ENCODE data around the gene SULF2. TPM values are rescaled to one million over a fixed set of nuclear protein-coding genes. Genes with fewer than 3 reads are reported as not detected.

Gene SULF2
- total and polyA plus RNA-seq, 2 donors (not counting 1 experiment from before 2014, with no cell fraction given): 1.2 to 1.7 TPM

DNA sequence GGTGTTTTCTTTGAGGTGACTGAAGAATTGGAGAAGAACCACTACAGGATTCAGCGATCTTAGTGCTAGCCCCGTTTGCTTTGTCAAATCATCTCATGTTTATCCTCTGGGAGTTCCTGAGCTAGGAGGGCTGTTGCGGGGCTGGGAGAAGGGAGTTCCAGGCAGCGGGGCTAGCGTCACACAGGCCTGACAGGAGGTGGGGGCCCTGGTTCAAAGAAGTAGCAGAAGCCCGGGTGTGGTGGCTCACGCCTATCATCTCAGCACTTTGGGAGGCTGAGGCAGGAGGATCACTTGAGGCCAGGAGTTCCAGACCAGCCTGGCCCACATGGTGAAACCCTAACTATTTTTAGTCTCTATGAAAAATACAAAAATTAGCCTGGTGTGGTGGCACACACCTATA lies 33.2 kb upstream of the SULF2 start:
- Histone ChIP-seq H3K9ac (ENCODE audit: low read length) (no peak overlapping the region), H4K20me1 (ENCODE audit: control insufficient read depth, insufficient read depth, low read length, poor library complexity, severe bottlenecking) (no peaks in the 10 kb centered on the region), H3K27ac (ENCODE audit: low read length in 2 of 2) (no peak overlapping the region), H3K4me3 (ENCODE audit: control extremely low read depth in 1 of 5, extremely low read depth in 1 of 5, insufficient read depth in 1 of 5, low read depth in 2 of 5, low read length in 4 of 5) (no peak overlapping the region), H3K36me3 (replicated peaks in 1 of 2; ENCODE audit: control extremely low read depth in 1 of 2, control insufficient read depth in 1 of 2, extremely low read depth in 1 of 2, insufficient read depth in 2 of 2, low read length in 1 of 2) (no peaks in the 10 kb centered on the region), H3K4me2 (replicated peaks; ENCODE audit: low read depth, low read length, poor library complexity, severe bottlenecking) (no peak overlapping the region), H3K9me3 (ENCODE audit: control extremely low read depth in 1 of 3, control insufficient read depth in 2 of 3, insufficient read depth in 1 of 3, low read length in 2 of 3) (peaks cover 0 to 8% (median 0%) of the 10 kb centered on the region in 3 donors), H3K79me2 (ENCODE audit: control insufficient read depth, insufficient read depth, low read length) (no peaks in the 10 kb centered on the region), H2AFZ (ENCODE audit: insufficient read depth, low read depth, low read length, poor library complexity, severe bottlenecking) (no peak overlapping the region), H3K4me1 (ENCODE audit: control insufficient read depth in 2 of 2, insufficient read depth in 2 of 2, low read length in 2 of 2) (peaks cover 3 to 6% of the 10 kb centered on the region in 2 donors), H3K27me3 (replicated peaks in 1 of 4; ENCODE audit: control extremely low read depth in 1 of 4, control insufficient read depth in 3 of 4, insufficient read depth in 4 of 4, low read length in 3 of 4) (peaks cover 0 to 7% (median 0%) of the 10 kb centered on the region in 4 experiments)
- no peak overlapping the region for H3K4me3 Mint-ChIP-seq
- 91% methylated on average over 6 of the region's 7 CpGs for WGBS (ENCODE audit: insufficient coverage)
- ATAC-seq (ENCODE audit: low read depth): no peak
- CTCF ChIA-PET: no interaction called here
- peaks cover 15% of the 10 kb centered on the region for H3K4me1 Mint-ChIP-seq
- DNase-seq: no peak
- TF ChIP-seq, protein P1, sequence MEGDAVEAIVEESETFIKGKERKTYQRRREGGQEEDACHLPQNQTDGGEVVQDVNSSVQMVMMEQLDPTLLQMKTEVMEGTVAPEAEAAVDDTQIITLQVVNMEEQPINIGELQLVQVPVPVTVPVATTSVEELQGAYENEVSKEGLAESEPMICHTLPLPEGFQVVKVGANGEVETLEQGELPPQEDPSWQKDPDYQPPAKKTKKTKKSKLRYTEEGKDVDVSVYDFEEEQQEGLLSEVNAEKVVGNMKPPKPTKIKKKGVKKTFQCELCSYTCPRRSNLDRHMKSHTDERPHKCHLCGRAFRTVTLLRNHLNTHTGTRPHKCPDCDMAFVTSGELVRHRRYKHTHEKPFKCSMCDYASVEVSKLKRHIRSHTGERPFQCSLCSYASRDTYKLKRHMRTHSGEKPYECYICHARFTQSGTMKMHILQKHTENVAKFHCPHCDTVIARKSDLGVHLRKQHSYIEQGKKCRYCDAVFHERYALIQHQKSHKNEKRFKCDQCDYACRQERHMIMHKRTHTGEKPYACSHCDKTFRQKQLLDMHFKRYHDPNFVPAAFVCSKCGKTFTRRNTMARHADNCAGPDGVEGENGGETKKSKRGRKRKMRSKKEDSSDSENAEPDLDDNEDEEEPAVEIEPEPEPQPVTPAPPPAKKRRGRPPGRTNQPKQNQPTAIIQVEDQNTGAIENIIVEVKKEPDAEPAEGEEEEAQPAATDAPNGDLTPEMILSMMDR (IDR thresholded peaks at IDR 0.05): no peak
- TF ChIP-seq EZH2 (IDR thresholded peaks at IDR 0.05; ENCODE audit: borderline replicate concordance, insufficient read depth, low read depth, low read length, poor library complexity, severe bottlenecking): no peak
- no peak overlapping the region for H3K27ac Mint-ChIP-seq
- POLR2A ChIA-PET: no interaction called here
- H3K9me3 Mint-ChIP-seq (ENCODE audit: insufficient read depth): no peaks in the 10 kb centered on the region
- intact Hi-C loops (cut with micrococcal nuclease): no loop called here
- H3K27me3 Mint-ChIP-seq: peaks cover 52% of the 10 kb centered on the region

DNA sequence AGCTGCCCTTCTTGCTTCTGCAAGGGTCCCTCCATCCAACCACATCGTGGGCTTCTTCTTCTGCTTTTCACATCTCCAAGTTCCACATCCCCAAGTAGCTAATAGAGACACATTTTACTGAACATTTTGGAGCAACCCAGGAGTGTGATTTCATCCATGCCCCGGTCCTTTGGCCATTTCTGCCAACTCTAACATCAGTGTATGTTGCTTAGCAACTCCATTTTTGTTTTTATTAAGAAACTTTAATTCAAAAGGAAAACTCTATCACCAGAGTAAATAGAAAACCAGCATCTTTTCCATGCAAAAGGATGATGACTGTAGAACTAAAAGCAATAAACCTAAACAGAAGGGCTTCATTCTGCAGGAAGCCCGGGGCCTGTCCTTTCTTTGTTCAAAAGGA lies 32.7 kb upstream of the SULF2 start:
- Histone ChIP-seq H3K9ac (ENCODE audit: low read length) (no peak overlapping the region), H3K27ac (ENCODE audit: low read length in 2 of 2) (no peak overlapping the region), H3K79me2 (ENCODE audit: control insufficient read depth, insufficient read depth, low read length) (no peaks in the 10 kb centered on the region), H3K4me2 (replicated peaks; ENCODE audit: low read depth, low read length, poor library complexity, severe bottlenecking) (no peak overlapping the region), H2AFZ (ENCODE audit: insufficient read depth, low read depth, low read length, poor library complexity, severe bottlenecking) (no peak overlapping the region), H4K20me1 (ENCODE audit: control insufficient read depth, insufficient read depth, low read length, poor library complexity, severe bottlenecking) (no peaks in the 10 kb centered on the region), H3K9me3 (ENCODE audit: control extremely low read depth in 1 of 3, control insufficient read depth in 2 of 3, insufficient read depth in 1 of 3, low read length in 2 of 3) (peaks cover 0 to 8% (median 0%) of the 10 kb centered on the region in 3 donors), H3K4me1 (ENCODE audit: control insufficient read depth in 2 of 2, insufficient read depth in 2 of 2, low read length in 2 of 2) (peaks cover 3 to 6% of the 10 kb centered on the region in 2 donors), H3K27me3 (replicated peaks in 1 of 4; ENCODE audit: control extremely low read depth in 1 of 4, control insufficient read depth in 3 of 4, insufficient read depth in 4 of 4, low read length in 3 of 4) (peaks cover 0 to 7% (median 0%) of the 10 kb centered on the region in 4 experiments), H3K4me3 (ENCODE audit: control extremely low read depth in 1 of 5, extremely low read depth in 1 of 5, insufficient read depth in 1 of 5, low read depth in 2 of 5, low read length in 4 of 5) (no peak overlapping the region), H3K36me3 (replicated peaks in 1 of 2; ENCODE audit: control extremely low read depth in 1 of 2, control insufficient read depth in 1 of 2, extremely low read depth in 1 of 2, insufficient read depth in 2 of 2, low read length in 1 of 2) (no peaks in the 10 kb centered on the region)
- 30% methylated on average over 2 of the region's 3 CpGs for WGBS (ENCODE audit: insufficient coverage)
- Mint-ChIP-seq H3K9me3 (ENCODE audit: insufficient read depth) (no peaks in the 10 kb centered on the region), H3K4me1 (peaks cover 15% of the 10 kb centered on the region), H3K4me3 (no peak overlapping the region), H3K27ac (no peak overlapping the region), H3K27me3 (peaks cover 55% of the 10 kb centered on the region)
- intact Hi-C loops (cut with micrococcal nuclease): no loop called here
- TF ChIP-seq EZH2 (IDR thresholded peaks at IDR 0.05; ENCODE audit: borderline replicate concordance, insufficient read depth, low read depth, low read length, poor library complexity, severe bottlenecking): no peak
- TF ChIP-seq, protein P1 (IDR thresholded peaks at IDR 0.05): no peak
- DNase-seq (no peak), ATAC-seq (ENCODE audit: low read depth) (no peak)
- ChIA-PET POLR2A (no interaction called here), CTCF (no interaction called here)
